ENCODE data around the gene OSGEP. TPM values are rescaled to one million over a fixed set of nuclear protein-coding genes. Genes with fewer than 3 reads are reported as not detected.

The OSGEP gene
- total RNA-seq, 1 donor from 2014 or later, result 35.7 TPM

DNA sequence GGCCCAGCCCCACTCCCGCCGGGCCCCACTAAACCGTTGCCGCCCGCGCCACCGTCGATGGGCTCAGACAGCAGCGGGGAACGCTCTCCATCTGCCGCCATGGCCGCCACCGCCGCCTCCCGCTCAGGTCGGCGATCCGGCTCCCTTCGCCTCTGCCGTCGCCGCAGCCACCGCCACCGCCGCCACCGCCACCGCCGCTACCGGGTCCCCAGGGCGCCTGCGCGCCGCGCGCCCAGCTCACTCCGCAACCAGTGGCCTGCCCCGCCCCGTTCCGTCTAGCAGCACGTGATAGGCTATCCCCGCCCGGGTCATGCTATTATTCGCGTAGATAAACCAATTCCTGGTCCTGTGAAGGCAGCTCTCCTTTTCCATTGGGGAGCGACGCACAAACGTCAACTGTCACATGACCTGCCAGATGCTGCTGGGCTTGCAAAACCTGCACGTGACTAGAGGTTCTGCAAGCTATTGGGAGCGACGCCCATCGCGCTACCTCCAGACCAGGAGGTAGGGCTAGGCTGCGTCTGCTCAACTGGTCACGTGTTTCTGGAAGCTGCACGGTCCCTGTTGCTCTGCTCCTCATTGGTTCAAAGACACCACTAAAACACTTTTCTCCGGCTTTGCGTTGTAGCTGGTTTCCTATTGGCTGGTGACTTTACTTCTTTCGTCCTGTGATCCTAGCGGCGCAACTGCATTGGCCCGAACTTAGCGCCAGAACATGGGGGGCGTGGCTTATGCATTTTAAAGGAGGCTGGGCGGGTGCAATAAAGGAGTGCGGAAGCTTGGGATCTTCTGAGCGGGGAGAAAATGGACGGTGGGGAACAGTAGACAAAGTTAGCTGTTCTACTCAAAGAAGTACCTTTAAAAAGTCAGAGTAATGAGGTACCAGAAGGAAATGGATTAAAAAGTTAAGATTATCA is 6.9 kb upstream of the OSGEP start, which contains the start of gene PIP4P1:
Gene PIP4P1, minus strand, starts transcription at position 210 of the 917 bp plus-strand sequence. Its CDS starts 109 bp downstream, at position 101.
- H3K4me3 Mint-ChIP-seq (ENCODE audit: unreplicated experiment), result peak within 1 kb of the TSS; percentile 71
- peaks cover 16% of the 10 kb centered on the region for H3K4me1 Mint-ChIP-seq (ENCODE audit: unreplicated experiment)
- DNase-seq (ENCODE audit: extremely low spot score, unreplicated experiment), result peak; percentile 99
- TF ChIP-seq, protein P1, sequence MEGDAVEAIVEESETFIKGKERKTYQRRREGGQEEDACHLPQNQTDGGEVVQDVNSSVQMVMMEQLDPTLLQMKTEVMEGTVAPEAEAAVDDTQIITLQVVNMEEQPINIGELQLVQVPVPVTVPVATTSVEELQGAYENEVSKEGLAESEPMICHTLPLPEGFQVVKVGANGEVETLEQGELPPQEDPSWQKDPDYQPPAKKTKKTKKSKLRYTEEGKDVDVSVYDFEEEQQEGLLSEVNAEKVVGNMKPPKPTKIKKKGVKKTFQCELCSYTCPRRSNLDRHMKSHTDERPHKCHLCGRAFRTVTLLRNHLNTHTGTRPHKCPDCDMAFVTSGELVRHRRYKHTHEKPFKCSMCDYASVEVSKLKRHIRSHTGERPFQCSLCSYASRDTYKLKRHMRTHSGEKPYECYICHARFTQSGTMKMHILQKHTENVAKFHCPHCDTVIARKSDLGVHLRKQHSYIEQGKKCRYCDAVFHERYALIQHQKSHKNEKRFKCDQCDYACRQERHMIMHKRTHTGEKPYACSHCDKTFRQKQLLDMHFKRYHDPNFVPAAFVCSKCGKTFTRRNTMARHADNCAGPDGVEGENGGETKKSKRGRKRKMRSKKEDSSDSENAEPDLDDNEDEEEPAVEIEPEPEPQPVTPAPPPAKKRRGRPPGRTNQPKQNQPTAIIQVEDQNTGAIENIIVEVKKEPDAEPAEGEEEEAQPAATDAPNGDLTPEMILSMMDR (IDR thresholded peaks at IDR 0.05), result no peak
- peaks cover 7% of the 10 kb centered on the region for H3K27me3 Mint-ChIP-seq (ENCODE audit: unreplicated experiment)
- peak within 1 kb of the TSS; percentile 92 for H3K27ac Mint-ChIP-seq (ENCODE audit: unreplicated experiment)
- H3K36me3 Mint-ChIP-seq (ENCODE audit: unreplicated experiment), result peaks cover 26% of the 10 kb centered on the region
- H3K9me3 Mint-ChIP-seq (ENCODE audit: unreplicated experiment), result no peaks in the 10 kb centered on the region

- Mint-ChIP-seq H3K4me3 (ENCODE audit: unreplicated experiment) (peak overlapping the region; percentile 71), H3K27me3 (ENCODE audit: unreplicated experiment) (peaks cover 5% of the 10 kb centered on the region), H3K9me3 (ENCODE audit: unreplicated experiment) (no peaks in the 10 kb centered on the region), H3K27ac (ENCODE audit: unreplicated experiment) (peak overlapping the region; percentile 81), H3K4me1 (ENCODE audit: unreplicated experiment) (peaks cover 16% of the 10 kb centered on the region), H3K36me3 (ENCODE audit: unreplicated experiment) (peaks cover 26% of the 10 kb centered on the region)
- TF ChIP-seq, protein P1 (IDR thresholded peaks at IDR 0.05), result no peak
- DNase-seq (ENCODE audit: extremely low spot score, unreplicated experiment), result no peak
Measured at GRCh38 chr14:20460458-20461224, 6.0 kb upstream of the OSGEP start.

DNA sequence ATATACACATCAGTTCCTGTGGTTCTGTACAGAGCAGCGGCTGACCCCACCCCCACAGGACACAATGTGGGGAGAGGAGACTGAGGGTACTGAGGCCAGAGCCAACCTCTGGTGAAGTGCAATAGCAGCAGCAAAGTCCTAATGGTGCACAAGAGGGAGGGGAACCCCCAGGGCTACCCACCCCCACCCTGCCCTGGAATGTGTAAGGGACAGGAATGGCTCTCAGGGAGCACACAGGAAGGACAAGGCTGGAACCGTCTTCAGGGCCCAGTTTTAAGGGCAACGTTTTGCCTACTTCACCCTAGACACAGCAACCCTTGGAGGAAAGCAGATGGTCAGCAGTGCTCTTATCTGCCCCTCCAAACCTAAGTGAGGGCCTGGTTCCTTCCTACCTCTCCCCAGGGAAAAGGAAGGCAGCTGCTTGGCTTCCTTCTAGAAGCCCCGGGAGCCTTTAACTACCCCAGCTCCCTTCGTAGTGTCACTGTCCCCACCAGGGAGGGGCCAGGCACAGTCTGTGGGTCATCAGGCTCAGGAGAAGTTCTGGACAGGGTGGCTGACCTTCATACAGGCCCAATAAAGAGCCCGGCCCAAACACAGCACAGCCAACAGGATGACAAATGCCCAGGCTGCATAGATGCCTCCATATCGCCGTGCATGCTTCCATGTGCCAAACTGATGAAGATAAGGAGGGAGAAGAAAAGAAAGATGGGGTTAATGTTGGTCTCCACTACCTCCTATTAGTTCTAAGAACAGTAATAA is 3.6 kb upstream of the OSGEP start:
- H3K27me3 Mint-ChIP-seq (ENCODE audit: unreplicated experiment), result no peaks in the 10 kb centered on the region
- no peak overlapping the region for H3K27ac Mint-ChIP-seq (ENCODE audit: unreplicated experiment)
- no peak for DNase-seq (ENCODE audit: extremely low spot score, unreplicated experiment)

DNA sequence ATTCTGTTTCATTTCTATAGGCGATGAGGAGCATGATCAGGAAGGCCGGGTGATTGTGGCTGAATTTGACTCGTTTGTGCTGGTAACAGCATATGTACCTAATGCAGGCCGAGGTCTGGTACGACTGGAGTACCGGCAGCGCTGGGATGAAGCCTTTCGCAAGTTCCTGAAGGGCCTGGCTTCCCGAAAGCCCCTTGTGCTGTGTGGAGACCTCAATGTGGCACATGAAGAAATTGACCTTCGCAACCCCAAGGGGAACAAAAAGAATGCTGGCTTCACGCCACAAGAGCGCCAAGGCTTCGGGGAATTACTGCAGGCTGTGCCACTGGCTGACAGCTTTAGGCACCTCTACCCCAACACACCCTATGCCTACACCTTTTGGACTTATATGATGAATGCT is 2.4 kb upstream of the OSGEP start:
- H3K9me3 Mint-ChIP-seq (ENCODE audit: unreplicated experiment), result no peaks in the 10 kb centered on the region
- H3K27me3 Mint-ChIP-seq (ENCODE audit: unreplicated experiment), result no peaks in the 10 kb centered on the region
- H3K27ac Mint-ChIP-seq (ENCODE audit: unreplicated experiment), result no peak overlapping the region
- H3K36me3 Mint-ChIP-seq (ENCODE audit: unreplicated experiment), result peaks cover 29% of the 10 kb centered on the region
- no peak for DNase-seq (ENCODE audit: extremely low spot score, unreplicated experiment)
- H3K4me1 Mint-ChIP-seq (ENCODE audit: unreplicated experiment), result peaks cover 21% of the 10 kb centered on the region
- TF ChIP-seq, protein P1 (IDR thresholded peaks at IDR 0.05), result no peak
- no peak overlapping the region for H3K4me3 Mint-ChIP-seq (ENCODE audit: unreplicated experiment)

More for the DNA sequence above, 3.6 kb upstream of the OSGEP start:
- TF ChIP-seq, protein P1 (IDR thresholded peaks at IDR 0.05), result no peak
- Mint-ChIP-seq H3K36me3 (ENCODE audit: unreplicated experiment) (peaks cover 26% of the 10 kb centered on the region), H3K4me3 (ENCODE audit: unreplicated experiment) (no peak overlapping the region), H3K4me1 (ENCODE audit: unreplicated experiment) (peaks cover 19% of the 10 kb centered on the region), H3K9me3 (ENCODE audit: unreplicated experiment) (no peaks in the 10 kb centered on the region)
